Hypothalamus (tissue), 51 donors: ENCODE results near the gene TTLL3.
"Not testable (repeated sequence)": the region's sequence is repeated elsewhere in the genome, so short reads cannot be mapped to it uniquely, and the experiment has no call there.

Experiments used
- DNase-seq, 51 donors: peaks; one replicate each; lab custom pipeline; 2025; lab: John Stamatoyannopoulos, UW

TTLL3 gene

GRCh38 chr3:9863058-9863772 lies 53.2 kb downstream of the TTLL3 start:
- DNase-seq = no peak

DNA sequence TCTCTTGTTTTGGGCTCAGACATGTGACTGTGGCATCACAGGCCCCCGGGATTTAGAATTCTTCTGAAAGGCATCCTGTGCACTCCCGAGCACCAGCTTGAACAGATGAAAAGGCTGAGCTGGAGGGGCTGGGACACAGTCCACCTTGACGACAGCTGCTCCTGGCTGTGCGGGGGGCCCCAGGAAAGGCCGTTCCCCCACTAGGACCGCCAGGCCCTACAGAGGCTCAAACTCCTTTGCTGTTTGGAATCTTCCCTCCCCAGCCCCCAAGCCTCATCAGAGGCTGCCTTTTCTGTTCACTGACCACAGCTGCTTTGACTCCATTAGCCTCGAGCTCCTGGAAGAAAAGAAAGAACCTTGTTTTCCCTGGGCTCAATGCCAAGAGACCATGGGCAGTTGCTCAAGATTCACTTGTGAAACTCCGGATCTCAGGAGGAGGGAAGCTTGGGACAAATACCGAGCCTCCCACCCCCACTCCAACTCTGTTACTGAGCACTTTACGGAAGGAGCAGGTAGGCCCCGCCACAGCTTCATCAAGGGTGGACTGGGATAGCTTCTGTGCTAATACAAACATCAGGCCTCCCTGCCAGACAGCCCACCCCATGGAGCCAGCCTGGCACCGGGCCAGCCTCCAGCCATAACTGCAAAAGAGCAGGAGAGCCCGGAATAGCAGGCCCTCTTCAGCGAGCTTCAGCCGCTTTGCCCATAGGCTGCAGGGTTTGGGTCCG lies 54.3 kb downstream of the TTLL3 start:
- peak in 47 of 51 donors; percentile 16 to 88 (median 56) for DNase-seq

GRCh38 chr3:9865125-9865637 lies 55.1 kb downstream of the TTLL3 start:
- DNase-seq = not testable (repeated sequence)

GRCh38 chr3:9866639-9867038 lies 56.6 kb downstream of the TTLL3 start:
- peak in 1 of 51 donors; percentile 2 for DNase-seq

GRCh38 chr3:9867106-9867505 lies 57.0 kb downstream of the TTLL3 start:
- no peak for DNase-seq

- DNase-seq = no peak
Measured at GRCh38 chr3:9869955-9870354, 59.9 kb downstream of the TTLL3 start.

GRCh38 chr3:9870978-9871377 lies 60.9 kb downstream of the TTLL3 start:
- DNase-seq = no peak

GRCh38 chr3:9872067-9872466 lies 62.0 kb downstream of the TTLL3 start:
- not testable (repeated sequence) for DNase-seq

GRCh38 chr3:9875448-9875847 lies 65.4 kb downstream of the TTLL3 start:
- DNase-seq = no peak

DNA sequence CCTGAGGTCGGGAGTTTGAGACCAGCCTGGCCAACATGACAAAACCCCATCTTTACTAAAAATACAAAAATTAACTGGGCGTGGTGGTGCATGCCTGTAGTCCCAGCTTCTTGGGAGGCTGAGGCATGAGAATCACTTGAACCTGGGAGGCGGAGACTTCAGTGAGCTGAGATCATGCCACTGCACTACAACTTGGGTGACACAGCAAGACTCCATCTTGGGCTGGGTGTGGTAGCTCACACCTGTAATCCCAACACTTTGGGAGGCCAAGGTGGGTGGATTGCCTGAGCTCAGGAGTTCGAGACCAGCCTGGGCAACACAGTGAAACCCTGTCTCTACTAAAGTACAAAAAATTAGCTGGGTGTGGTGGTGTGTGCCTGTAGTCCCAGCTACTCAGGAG lies 66.2 kb downstream of the TTLL3 start:
- not testable (repeated sequence) for DNase-seq

GRCh38 chr3:9876991-9877390 lies 66.9 kb downstream of the TTLL3 start:
- DNase-seq = no peak

DNA sequence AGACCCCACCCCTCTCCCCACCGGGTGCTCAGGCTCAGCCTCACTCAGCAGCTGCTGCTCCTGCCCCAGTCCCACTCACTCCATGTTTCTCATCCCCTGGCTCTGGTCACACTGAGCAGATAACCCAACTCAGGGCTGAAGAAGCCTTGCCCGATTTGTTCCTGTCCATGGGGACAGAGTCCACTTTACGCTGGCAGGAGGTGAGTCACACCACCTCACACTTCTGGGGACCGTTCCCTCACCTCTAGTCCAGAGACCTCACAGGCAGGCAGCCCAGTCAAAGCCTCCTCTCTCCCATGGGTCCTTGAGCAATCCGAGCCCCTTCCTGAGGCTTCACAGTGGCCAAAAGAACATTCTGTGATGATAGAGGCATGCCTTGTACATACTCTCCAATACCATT lies 68.6 kb downstream of the TTLL3 start:
- no peak for DNase-seq

GRCh38 chr3:9879830-9880549 lies 69.9 kb downstream of the TTLL3 start, which contains the start of gene CIDEC:
Gene CIDEC, minus strand, starts transcription at chr3:9880253. Its CDS starts 1,767 bp downstream, at chr3:9878486.
- DNase-seq = no peak

DNA sequence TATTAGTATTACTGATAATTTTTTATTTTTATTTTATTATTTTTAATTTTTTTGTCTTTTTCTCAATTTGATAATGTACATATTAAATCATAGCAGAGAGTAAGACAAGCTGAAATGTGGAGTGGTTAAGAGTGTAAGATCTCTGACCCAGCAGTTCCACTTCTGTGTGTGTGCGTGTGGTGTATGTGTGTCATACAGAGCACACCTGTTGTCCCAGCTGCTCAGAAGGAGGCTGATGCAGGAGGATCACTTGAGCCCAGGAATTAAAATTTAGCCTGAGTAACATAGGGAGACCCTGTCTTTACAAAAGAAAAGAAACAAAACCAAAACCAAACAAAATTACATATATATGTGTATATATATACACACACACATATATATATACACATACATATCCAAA lies 71.4 kb downstream of the TTLL3 start:
- no peak for DNase-seq

GRCh38 chr3:9883706-9884554 lies 73.9 kb downstream of the TTLL3 start:
- DNase-seq = no peak

- DNase-seq = no peak
Measured at GRCh38 chr3:9884555-9885165, 74.6 kb downstream of the TTLL3 start.
